Measurements from ENCODE around the gene MTCH1. TPM values are rescaled to one million over a fixed set of nuclear protein-coding genes. Genes with fewer than 3 reads are reported as not detected.
"Not testable (repeated sequence)": the region's sequence is repeated elsewhere in the genome, so short reads cannot be mapped to it uniquely, and the experiment has no call there.

The MTCH1 gene
- total and polyA plus RNA-seq, 4 experiments from 2014 or later, result 94.1 to 151 (median 134) TPM

- peak within 1 kb of the TSS; percentile 5 to 35 for H3K4me3 ChIP-seq (ENCODE audit: low read length in 2 of 2)
- no peaks in the 10 kb centered on the region for H3K27me3 Mint-ChIP-seq
- peak within 1 kb of the TSS; percentile 83 to 93 (median 88) for H3K4me3 Mint-ChIP-seq
- H3K9me3 Mint-ChIP-seq, result no peaks in the 10 kb centered on the region
- H3K27ac ChIP-seq (ENCODE audit: low read depth, low read length), result peak within 1 kb of the TSS; percentile 33
- intact Hi-C loops (cut with micrococcal nuclease), result no loop called here
- peak within 1 kb of the TSS; percentile 64 to 94 (median 88) for H3K27ac Mint-ChIP-seq
- ChIA-PET CTCF (ENCODE audit: partially characterized antibody) (interaction anchor here (0.9 to 3.9 kb wide), 5 partner anchors 9 to 189 kb away, joined by 3 to 21 read pairs (median 3); partner anchors contain the start of genes C6orf89 and MTCH1), POLR2A (ENCODE audit: partially characterized antibody) (interaction anchor here (0.6 to 3.3 kb wide), 9 partner anchors 9 to 303 kb away, joined by 3 to 26 read pairs (median 3); partner anchors contain the start of genes C6orf89, MTCH1 and PPIL1)
- H3K36me3 Mint-ChIP-seq, result no peaks in the 10 kb centered on the region
- H3K27me3 ChIP-seq (ENCODE audit: insufficient read depth, low read length), result no peaks in the 10 kb centered on the region
- peaks cover 56% of the 10 kb centered on the region for H3K4me1 ChIP-seq (ENCODE audit: insufficient read depth, low read length)
- H3K9me3 ChIP-seq (ENCODE audit: control insufficient read depth in 1 of 2, low read length in 2 of 2), result no peaks in the 10 kb centered on the region
- H3K4me1 Mint-ChIP-seq, result peaks cover 42 to 59% (median 50%) of the 10 kb centered on the region in 4 donors
- DNase-seq, result peak; percentile 26 to 52 (median 33)
- H3K36me3 ChIP-seq (ENCODE audit: insufficient read depth, low read length), result no peaks in the 10 kb centered on the region
Measured at GRCh38 chr6:36954262-36954931, 31.6 kb downstream of the MTCH1 start, which contains the start of gene PI16. TSS of gene PI16 (plus strand) at chr6:36954738. CDS start at chr6:36954761, 23 bp downstream.

GRCh38 chr6:36953931-36954261 is 32.1 kb downstream of the MTCH1 start:
- Histone ChIP-seq H3K9me3 (ENCODE audit: control insufficient read depth in 1 of 2, low read length in 2 of 2) (no peaks in the 10 kb centered on the region), H3K4me3 (ENCODE audit: low read length in 2 of 2) (peak overlapping the region in 1 of 2 donors; percentile 35), H3K27ac (ENCODE audit: low read depth, low read length) (peak overlapping the region; percentile 33), H3K27me3 (ENCODE audit: insufficient read depth, low read length) (no peaks in the 10 kb centered on the region), H3K36me3 (ENCODE audit: insufficient read depth, low read length) (no peaks in the 10 kb centered on the region), H3K4me1 (ENCODE audit: insufficient read depth, low read length) (peaks cover 56% of the 10 kb centered on the region)
- H3K36me3 Mint-ChIP-seq, result no peaks in the 10 kb centered on the region
- ChIA-PET POLR2A (ENCODE audit: partially characterized antibody) (interaction anchor here (0.8 to 3.3 kb wide), 7 partner anchors 10 to 303 kb away, joined by 3 to 26 read pairs (median 3); partner anchors contain the start of genes C6orf89, MTCH1 and PPIL1), CTCF (ENCODE audit: partially characterized antibody) (interaction anchor here (0.9 to 3.9 kb wide), 5 partner anchors 9 to 188 kb away, joined by 3 to 21 read pairs (median 3); partner anchors contain the start of genes C6orf89 and MTCH1)
- DNase-seq, result no peak
- no peaks in the 10 kb centered on the region for H3K9me3 Mint-ChIP-seq
- H3K27me3 Mint-ChIP-seq, result no peaks in the 10 kb centered on the region
- intact Hi-C loops (cut with micrococcal nuclease), result no loop called here
- H3K4me1 Mint-ChIP-seq, result peaks cover 42 to 64% (median 53%) of the 10 kb centered on the region in 4 donors
- peak overlapping the region; percentile 83 to 93 (median 88) for H3K4me3 Mint-ChIP-seq
- peak overlapping the region; percentile 64 to 91 (median 74) for H3K27ac Mint-ChIP-seq

- H3K27me3 ChIP-seq (ENCODE audit: insufficient read depth, low read length), result no peaks in the 10 kb centered on the region
- no peak overlapping the region for H3K27ac ChIP-seq (ENCODE audit: low read depth, low read length)
- H3K27me3 Mint-ChIP-seq, result no peaks in the 10 kb centered on the region
- ChIA-PET CTCF (ENCODE audit: partially characterized antibody) (interaction anchor here (1.2 kb wide), 1 partner anchor 65 kb away, joined by 3 read pairs; no protein-coding TSS in a partner anchor), POLR2A (ENCODE audit: partially characterized antibody) (interaction anchor here (0.6 to 1.3 kb wide), 2 partner anchors 13 to 259 kb away, joined by 3 read pairs; no protein-coding TSS in a partner anchor)
- no peaks in the 10 kb centered on the region for H3K9me3 ChIP-seq (ENCODE audit: control insufficient read depth in 1 of 2, low read length in 2 of 2)
- peaks cover 42% of the 10 kb centered on the region for H3K4me1 ChIP-seq (ENCODE audit: insufficient read depth, low read length)
- no peaks in the 10 kb centered on the region for H3K36me3 ChIP-seq (ENCODE audit: insufficient read depth, low read length)
- no peak for DNase-seq
- H3K4me3 Mint-ChIP-seq, result no peak overlapping the region
- peak overlapping the region in 2 of 7 donors; percentile 16 to 36 for H3K27ac Mint-ChIP-seq
- intact Hi-C loops (cut with micrococcal nuclease), result no loop called here
- H3K4me3 ChIP-seq (ENCODE audit: low read length in 2 of 2), result no peak overlapping the region
- H3K9me3 Mint-ChIP-seq, result no peaks in the 10 kb centered on the region
- peaks cover 26 to 57% (median 40%) of the 10 kb centered on the region in 4 donors for H3K4me1 Mint-ChIP-seq
- H3K36me3 Mint-ChIP-seq, result no peaks in the 10 kb centered on the region
Measured at GRCh38 chr6:36949636-36950035, 36.4 kb downstream of the MTCH1 start.

GRCh38 chr6:36949076-36949475 is 36.9 kb downstream of the MTCH1 start:
- H3K36me3 ChIP-seq (ENCODE audit: insufficient read depth, low read length); intact Hi-C loops (cut with micrococcal nuclease); H3K9me3 Mint-ChIP-seq; H3K9me3 ChIP-seq (ENCODE audit: control insufficient read depth in 1 of 2, low read length in 2 of 2); H3K27me3 ChIP-seq (ENCODE audit: insufficient read depth, low read length); H3K27me3 Mint-ChIP-seq; H3K36me3 Mint-ChIP-seq; H3K27ac ChIP-seq (ENCODE audit: low read depth, low read length); H3K4me3 ChIP-seq (ENCODE audit: low read length in 2 of 2); DNase-seq: not testable (repeated sequence)
- ChIA-PET CTCF (ENCODE audit: partially characterized antibody) (interaction anchor here (1.2 kb wide), 2 partner anchors 37 to 64 kb away, joined by 3 read pairs; no protein-coding TSS in a partner anchor), POLR2A (ENCODE audit: partially characterized antibody) (interaction anchor here (1.3 kb wide), 1 partner anchor 14 kb away, joined by 3 read pairs; no protein-coding TSS in a partner anchor)
- peak overlapping the region in 2 of 8 donors; percentile 31 to 38 for H3K4me3 Mint-ChIP-seq
- H3K27ac Mint-ChIP-seq, result peak overlapping the region in 2 of 7 donors; percentile 72 to 75
- peaks cover 37% of the 10 kb centered on the region for H3K4me1 ChIP-seq (ENCODE audit: insufficient read depth, low read length)
- peaks cover 21 to 51% (median 35%) of the 10 kb centered on the region in 4 donors for H3K4me1 Mint-ChIP-seq

GRCh38 chr6:36947570-36948351 is 38.2 kb downstream of the MTCH1 start:
- no peaks in the 10 kb centered on the region for H3K36me3 ChIP-seq (ENCODE audit: insufficient read depth, low read length)
- no peaks in the 10 kb centered on the region for H3K36me3 Mint-ChIP-seq
- H3K9me3 Mint-ChIP-seq, result no peaks in the 10 kb centered on the region
- peaks cover 24% of the 10 kb centered on the region for H3K4me1 ChIP-seq (ENCODE audit: insufficient read depth, low read length)
- no peak overlapping the region for H3K27ac ChIP-seq (ENCODE audit: low read depth, low read length)
- peak; percentile 42 to 52 (median 49) for DNase-seq
- intact Hi-C loops (cut with micrococcal nuclease), result no loop called here
- H3K4me3 Mint-ChIP-seq, result peak overlapping the region in 7 of 8 donors; percentile 43 to 71 (median 59)
- H3K27me3 ChIP-seq (ENCODE audit: insufficient read depth, low read length), result no peaks in the 10 kb centered on the region
- no peaks in the 10 kb centered on the region for H3K9me3 ChIP-seq (ENCODE audit: control insufficient read depth in 1 of 2, low read length in 2 of 2)
- peaks cover 11 to 38% (median 26%) of the 10 kb centered on the region in 4 donors for H3K4me1 Mint-ChIP-seq
- peaks cover 0 to 2% of the 10 kb centered on the region in 2 donors for H3K27me3 Mint-ChIP-seq
- CTCF ChIA-PET (ENCODE audit: partially characterized antibody), result interaction anchor here (1.0 kb wide), 1 partner anchor 16 kb away, joined by 3 read pairs; no protein-coding TSS in a partner anchor
- H3K4me3 ChIP-seq (ENCODE audit: low read length in 2 of 2), result no peak overlapping the region
- POLR2A ChIA-PET (ENCODE audit: partially characterized antibody), result interaction anchor here (0.6 to 2.4 kb wide), 5 partner anchors 9 to 62 kb away, joined by 3 to 10 read pairs (median 4); partner anchors contain the start of genes C6orf89 and MTCH1
- H3K27ac Mint-ChIP-seq, result peak overlapping the region in 6 of 7 donors; percentile 16 to 78 (median 57)

- Mint-ChIP-seq H3K36me3 (no peaks in the 10 kb centered on the region), H3K27me3 (peaks cover 0 to 2% of the 10 kb centered on the region in 2 donors), H3K4me3 (no peak overlapping the region), H3K27ac (no peak overlapping the region), H3K4me1 (peaks cover 11 to 36% (median 25%) of the 10 kb centered on the region in 4 donors), H3K9me3 (no peaks in the 10 kb centered on the region)
- no peaks in the 10 kb centered on the region for H3K27me3 ChIP-seq (ENCODE audit: insufficient read depth, low read length)
- ChIA-PET CTCF (ENCODE audit: partially characterized antibody) (interaction anchor here (1.2 kb wide), 1 partner anchor 9 kb away, joined by 3 read pairs; no protein-coding TSS in a partner anchor), POLR2A (ENCODE audit: partially characterized antibody) (interaction anchor here (1.5 to 2.4 kb wide), 2 partner anchors 10 to 40 kb away, joined by 5 to 10 read pairs; partner anchors contain the start of gene MTCH1)
- no peak overlapping the region for H3K27ac ChIP-seq (ENCODE audit: low read depth, low read length)
- intact Hi-C loops (cut with micrococcal nuclease), result no loop called here
- no peak for DNase-seq
- H3K4me3 ChIP-seq (ENCODE audit: low read length in 2 of 2), result no peak overlapping the region
- no peaks in the 10 kb centered on the region for H3K36me3 ChIP-seq (ENCODE audit: insufficient read depth, low read length)
- H3K4me1 ChIP-seq (ENCODE audit: insufficient read depth, low read length), result peaks cover 22% of the 10 kb centered on the region
- H3K9me3 ChIP-seq (ENCODE audit: control insufficient read depth in 1 of 2, low read length in 2 of 2), result no peaks in the 10 kb centered on the region
Measured at GRCh38 chr6:36946526-36946925, 39.5 kb downstream of the MTCH1 start.
